ENCODE data around the gene CYP26B1. TPM values are rescaled to one million over a fixed set of nuclear protein-coding genes. Genes with fewer than 3 reads are reported as not detected.

Gene CYP26B1
- polyA plus RNA-seq, 1 experiment, result 0.27 TPM

DNA sequence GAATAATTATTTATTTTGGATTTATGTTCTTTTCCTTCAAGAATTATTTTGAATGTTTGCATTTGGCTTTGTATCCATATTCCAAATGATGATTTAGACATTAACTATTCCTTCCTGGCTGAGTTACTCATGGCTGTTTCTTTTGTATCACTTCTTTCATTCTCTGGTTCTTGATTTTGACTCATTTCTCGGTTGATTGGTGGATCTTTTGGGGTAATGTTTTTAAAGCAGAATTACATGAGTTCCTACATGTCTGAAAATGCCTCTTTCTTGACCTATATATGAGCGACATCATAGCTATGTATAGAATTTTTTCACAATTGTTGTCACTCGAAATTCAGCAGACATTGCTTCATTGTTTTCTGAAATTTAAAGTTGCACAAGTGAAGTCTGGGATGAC lies 39.5 kb downstream of the CYP26B1 start:
- no peak for DNase-seq (ENCODE audit: low read depth)
- ChIA-PET CTCF (interaction anchor here (1.0 kb wide), 1 partner anchor 30 kb away, joined by 4 read pairs; no protein-coding TSS in a partner anchor), POLR2A (no interaction called here)
- Histone ChIP-seq H3K4me3 (ENCODE audit: low read depth, low read length) (no peak overlapping the region), H3K36me3 (ENCODE audit: control insufficient read depth, insufficient read depth, low read length) (no peaks in the 10 kb centered on the region), H3K27me3 (ENCODE audit: control insufficient read depth, insufficient read depth, low read length) (peaks cover 3% of the 10 kb centered on the region; the same call in 1 of the 2 replicates)
- TF ChIP-seq, protein P1, sequence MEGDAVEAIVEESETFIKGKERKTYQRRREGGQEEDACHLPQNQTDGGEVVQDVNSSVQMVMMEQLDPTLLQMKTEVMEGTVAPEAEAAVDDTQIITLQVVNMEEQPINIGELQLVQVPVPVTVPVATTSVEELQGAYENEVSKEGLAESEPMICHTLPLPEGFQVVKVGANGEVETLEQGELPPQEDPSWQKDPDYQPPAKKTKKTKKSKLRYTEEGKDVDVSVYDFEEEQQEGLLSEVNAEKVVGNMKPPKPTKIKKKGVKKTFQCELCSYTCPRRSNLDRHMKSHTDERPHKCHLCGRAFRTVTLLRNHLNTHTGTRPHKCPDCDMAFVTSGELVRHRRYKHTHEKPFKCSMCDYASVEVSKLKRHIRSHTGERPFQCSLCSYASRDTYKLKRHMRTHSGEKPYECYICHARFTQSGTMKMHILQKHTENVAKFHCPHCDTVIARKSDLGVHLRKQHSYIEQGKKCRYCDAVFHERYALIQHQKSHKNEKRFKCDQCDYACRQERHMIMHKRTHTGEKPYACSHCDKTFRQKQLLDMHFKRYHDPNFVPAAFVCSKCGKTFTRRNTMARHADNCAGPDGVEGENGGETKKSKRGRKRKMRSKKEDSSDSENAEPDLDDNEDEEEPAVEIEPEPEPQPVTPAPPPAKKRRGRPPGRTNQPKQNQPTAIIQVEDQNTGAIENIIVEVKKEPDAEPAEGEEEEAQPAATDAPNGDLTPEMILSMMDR (IDR thresholded peaks at IDR 0.05; ENCODE audit: insufficient read depth, low read depth, low read length), result no peak

DNA sequence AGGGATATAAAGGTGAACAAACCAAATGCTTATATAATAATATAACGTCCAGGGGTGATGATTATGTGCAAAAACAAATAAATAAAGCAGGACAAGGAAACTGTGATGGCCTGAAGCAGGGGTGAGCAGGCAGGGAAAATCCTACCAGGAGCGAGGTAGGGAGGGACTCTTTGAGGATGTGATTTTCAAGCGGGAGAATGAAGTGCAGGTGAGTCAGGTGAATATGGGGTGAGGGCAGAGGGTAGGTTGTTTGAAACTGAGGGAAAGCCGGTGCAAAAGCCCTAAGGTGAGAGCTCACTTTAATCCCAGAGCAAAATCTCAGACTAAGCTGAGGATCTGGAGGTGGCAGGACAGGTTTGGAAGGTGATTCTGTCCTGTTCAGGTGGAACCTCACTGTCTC lies 40.7 kb downstream of the CYP26B1 start:
- ChIA-PET POLR2A (no interaction called here), CTCF (no interaction called here)

DNA sequence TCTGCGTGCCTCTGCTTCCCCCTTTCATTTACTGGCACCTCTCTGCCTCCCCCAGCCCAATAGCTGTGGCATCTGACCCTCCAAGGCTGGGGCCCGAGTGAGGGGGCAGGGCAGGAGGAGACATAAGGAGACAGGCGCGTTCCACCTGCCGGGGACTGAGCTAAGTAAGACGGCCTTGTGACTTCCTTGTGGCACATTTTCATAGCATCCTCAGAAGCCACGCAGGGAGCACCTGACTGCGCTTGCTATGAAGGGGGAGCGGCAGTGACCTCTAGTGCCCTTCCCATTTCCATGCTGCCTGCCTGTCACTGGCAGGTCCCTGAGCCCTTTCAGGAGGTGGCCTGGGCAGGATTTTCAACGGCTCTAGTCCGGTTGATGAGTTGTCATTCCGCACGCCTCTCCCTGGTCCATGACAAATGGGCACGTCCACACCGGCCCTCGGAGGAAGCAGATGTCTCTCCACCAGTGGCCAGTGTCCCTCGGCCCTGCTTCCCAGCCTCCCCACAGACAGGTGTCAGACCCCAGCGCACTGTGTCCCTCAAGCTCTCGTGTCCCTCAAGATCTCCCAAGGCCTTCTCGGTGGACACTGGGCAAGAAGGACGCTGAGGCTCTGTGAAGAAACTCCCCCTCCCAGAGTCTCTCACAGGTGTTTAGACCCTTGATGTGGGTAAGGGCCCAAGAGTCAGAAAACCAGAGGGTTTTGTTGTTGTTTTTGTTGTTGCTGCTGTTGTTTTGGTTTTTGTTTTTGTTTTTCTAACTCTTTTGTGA lies 42.7 kb downstream of the CYP26B1 start:
- CTCF ChIA-PET, result no interaction called here
- Histone ChIP-seq H3K36me3 (ENCODE audit: control insufficient read depth, insufficient read depth, low read length) (no peaks in the 10 kb centered on the region), H3K4me3 (ENCODE audit: low read depth, low read length) (no peak overlapping the region), H3K27me3 (ENCODE audit: control insufficient read depth, insufficient read depth, low read length) (peaks cover 6% of the 10 kb centered on the region; the same call in 1 of the 2 replicates)
- TF ChIP-seq, protein P1 (IDR thresholded peaks at IDR 0.05; ENCODE audit: insufficient read depth, low read depth, low read length), result no peak
- POLR2A ChIA-PET, result no interaction called here
- no peak for DNase-seq (ENCODE audit: low read depth)

More for the DNA sequence above, 40.7 kb downstream of the CYP26B1 start:
- no peak overlapping the region for H3K4me3 ChIP-seq (ENCODE audit: low read depth, low read length)
- peaks cover 6% of the 10 kb centered on the region; the same call in 1 of the 2 replicates for H3K27me3 ChIP-seq (ENCODE audit: control insufficient read depth, insufficient read depth, low read length)
- H3K36me3 ChIP-seq (ENCODE audit: control insufficient read depth, insufficient read depth, low read length), result no peaks in the 10 kb centered on the region
- TF ChIP-seq, protein P1 (IDR thresholded peaks at IDR 0.05; ENCODE audit: insufficient read depth, low read depth, low read length), result no peak
- no peak for DNase-seq (ENCODE audit: low read depth)

DNA sequence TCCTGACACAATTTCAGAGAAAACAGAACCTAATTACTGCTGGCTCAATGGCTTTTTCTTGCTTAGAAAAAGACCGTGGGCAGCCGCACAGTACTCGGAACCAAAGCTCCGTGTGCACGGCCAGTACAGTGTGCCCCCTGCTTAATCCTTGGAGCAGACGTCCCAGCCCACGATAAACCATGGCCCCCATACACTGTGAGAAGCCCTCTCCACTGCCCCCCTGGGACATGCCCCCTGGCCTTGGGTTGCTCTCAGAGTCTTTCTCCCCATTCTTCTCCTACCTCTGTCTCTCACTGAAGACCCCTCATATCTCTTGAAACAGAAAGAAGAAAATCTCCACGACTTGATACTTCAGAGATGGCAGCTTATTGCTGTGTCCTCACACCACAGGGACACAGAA lies 44.0 kb downstream of the CYP26B1 start:
- peaks cover 9% of the 10 kb centered on the region for H3K27me3 ChIP-seq (ENCODE audit: control insufficient read depth, insufficient read depth, low read length)
- no peak overlapping the region for H3K4me3 ChIP-seq (ENCODE audit: low read depth, low read length)
- ChIA-PET CTCF (no interaction called here), POLR2A (no interaction called here)
- TF ChIP-seq, protein P1 (IDR thresholded peaks at IDR 0.05; ENCODE audit: insufficient read depth, low read depth, low read length), result no peak
- no peaks in the 10 kb centered on the region for H3K36me3 ChIP-seq (ENCODE audit: control insufficient read depth, insufficient read depth, low read length)
- no peak for DNase-seq (ENCODE audit: low read depth)

DNA sequence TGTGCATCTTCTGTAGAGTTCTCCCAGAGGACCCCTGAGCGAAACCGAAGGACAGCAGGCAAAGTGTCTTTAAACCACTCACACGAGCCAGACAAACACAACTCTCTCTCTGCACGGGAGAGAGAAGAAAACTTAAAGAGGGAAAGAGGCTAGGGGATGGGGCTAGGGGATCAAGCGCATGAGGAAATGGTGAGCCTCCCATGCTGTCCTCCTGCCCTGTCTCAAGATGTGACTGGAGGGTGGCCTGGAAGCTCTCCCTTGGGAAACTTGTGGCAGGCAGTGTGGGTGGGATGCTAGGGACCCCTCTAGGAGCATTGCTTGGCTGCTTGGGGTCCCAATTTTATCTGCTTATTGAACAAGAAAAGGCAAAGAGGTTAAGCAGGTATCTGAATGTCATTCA lies 44.5 kb downstream of the CYP26B1 start:
- TF ChIP-seq, protein P1 (IDR thresholded peaks at IDR 0.05; ENCODE audit: insufficient read depth, low read depth, low read length), result no peak
- ChIA-PET POLR2A (no interaction called here), CTCF (no interaction called here)
- Histone ChIP-seq H3K4me3 (ENCODE audit: low read depth, low read length) (no peak overlapping the region), H3K27me3 (ENCODE audit: control insufficient read depth, insufficient read depth, low read length) (peaks cover 9% of the 10 kb centered on the region), H3K36me3 (ENCODE audit: control insufficient read depth, insufficient read depth, low read length) (no peaks in the 10 kb centered on the region)
- no peak for DNase-seq (ENCODE audit: low read depth)

Data from BJ (cell line).